GM19397 (cell line): Measurements from ENCODE around the gene ME1.
"Not testable (repeated sequence)": the region's sequence is repeated elsewhere in the genome, so short reads cannot be mapped to it uniquely, and the experiment has no call there.

Source experiments
- ATAC-seq: cut with Tn5 transposase; IDR thresholded peaks from one replicate; pipeline ENCODE4 v1.9.1; 2021; ENCODE audit warnings: mild to moderate bottlenecking, moderate library complexity; ENCODE audit not compliant: unreplicated experiment

ME1 gene

DNA sequence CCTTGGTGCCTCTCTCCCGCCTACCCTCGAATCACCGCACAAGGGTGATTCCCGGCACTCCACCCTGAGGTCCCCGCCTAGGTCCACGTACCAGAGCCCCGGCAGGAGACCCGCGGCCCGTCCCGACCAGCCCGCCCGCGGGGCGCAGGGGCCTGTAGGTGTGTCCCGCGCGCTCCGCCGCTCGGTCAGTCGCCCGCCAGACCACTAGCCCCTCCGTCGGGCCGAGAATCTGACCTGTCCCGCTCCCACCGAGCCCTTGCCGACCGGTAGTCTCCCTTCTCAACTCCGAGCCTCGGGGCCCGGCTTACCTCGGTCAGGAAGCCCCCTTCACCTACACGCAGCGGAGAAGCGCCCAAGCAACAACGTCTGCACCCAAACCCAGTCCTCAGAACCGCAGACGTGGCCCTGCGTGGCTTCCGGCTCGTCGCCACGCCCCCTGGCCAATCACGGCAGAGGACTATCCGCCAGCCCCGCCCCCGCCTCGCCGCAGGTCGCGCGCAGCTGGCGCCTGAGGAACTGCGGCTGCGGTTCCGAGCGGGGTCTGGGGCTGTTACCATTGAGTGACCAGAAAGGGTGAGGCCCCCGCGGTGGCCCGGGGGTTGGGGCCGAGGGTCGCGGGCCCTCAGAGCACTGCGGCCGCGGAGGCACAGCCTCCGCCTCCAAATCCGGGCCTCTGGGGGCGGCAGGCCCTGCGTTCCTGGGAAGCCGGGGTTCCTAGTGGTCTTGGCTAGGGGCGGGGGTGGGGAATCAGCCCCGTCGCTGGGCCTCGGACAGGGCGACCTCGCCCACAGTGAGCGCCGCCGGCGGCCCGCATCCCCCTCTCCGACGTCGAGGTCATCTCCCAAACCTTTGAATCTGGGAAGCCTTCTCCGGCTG lies 237.7 kb downstream of the ME1 start, which contains the start of the genes PGM3 and RWDD2A:
Gene PGM3 (minus strand): TSS at position 395 of the 876 bp plus-strand sequence. CDS start 2,253 bp downstream, outside the sequence.
Gene RWDD2A (plus strand): TSS at position 487 of the 876 bp plus-strand sequence. CDS start 1,095 bp downstream, outside the sequence.
- ATAC-seq, result peak; percentile 96

DNA sequence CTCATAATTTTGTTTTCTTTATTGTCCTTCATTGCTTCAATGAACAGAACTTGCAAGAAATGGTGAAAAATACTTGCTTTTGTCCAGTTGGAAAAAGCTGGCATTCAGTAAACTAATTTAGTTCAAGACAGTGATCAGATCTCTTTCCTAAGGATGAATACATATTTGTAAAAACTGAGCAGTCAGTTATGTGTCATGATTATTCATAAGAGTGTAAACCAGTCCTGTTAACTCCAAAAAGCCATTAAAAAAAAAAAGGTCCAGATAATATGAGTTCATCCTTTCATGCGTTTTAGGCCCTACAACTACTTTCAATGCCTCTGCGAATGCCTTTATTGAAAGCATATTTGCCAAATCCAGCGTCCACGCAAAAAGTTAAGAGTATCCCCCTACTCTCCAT lies 238.4 kb downstream of the ME1 start:
- ATAC-seq, result no peak

DNA sequence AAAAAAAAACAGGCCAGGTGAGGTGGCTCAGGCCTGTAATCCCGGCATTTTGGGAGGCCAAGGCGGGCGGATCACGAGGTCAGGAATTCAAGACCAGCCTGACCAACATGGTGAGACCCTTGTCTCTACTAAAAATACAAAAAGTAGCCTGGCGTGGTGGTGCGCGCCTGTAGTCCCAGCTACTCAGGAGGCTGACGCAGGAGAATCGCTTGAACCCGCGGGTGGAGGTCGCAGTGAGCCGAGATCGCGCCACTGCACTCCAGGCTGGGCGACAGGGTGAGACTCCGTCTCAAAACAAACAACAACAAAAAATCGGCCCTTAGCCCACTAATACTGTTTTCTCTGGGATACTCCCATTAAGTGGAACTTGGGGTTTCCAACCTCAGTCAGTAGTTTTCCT lies 238.9 kb downstream of the ME1 start:
- not testable (repeated sequence) for ATAC-seq

DNA sequence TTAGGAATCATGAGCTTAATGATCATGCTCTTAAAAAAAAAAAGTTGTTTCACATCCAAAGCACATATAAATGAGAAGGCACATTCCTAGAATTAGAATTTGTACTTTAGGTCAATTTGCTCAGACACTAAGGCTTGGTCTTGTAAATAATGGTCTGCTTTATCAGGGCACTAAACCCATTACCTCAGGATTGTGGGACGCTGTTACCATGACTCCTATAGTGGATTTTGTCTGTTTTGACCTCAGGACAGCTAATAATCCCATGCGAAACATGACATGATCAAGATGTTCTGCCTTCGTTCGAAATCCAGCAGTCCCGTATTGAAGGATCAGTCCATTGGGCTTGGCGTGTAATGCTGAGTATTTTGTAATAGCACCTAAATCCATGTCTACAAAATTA lies 240.2 kb downstream of the ME1 start:
- no peak for ATAC-seq

DNA sequence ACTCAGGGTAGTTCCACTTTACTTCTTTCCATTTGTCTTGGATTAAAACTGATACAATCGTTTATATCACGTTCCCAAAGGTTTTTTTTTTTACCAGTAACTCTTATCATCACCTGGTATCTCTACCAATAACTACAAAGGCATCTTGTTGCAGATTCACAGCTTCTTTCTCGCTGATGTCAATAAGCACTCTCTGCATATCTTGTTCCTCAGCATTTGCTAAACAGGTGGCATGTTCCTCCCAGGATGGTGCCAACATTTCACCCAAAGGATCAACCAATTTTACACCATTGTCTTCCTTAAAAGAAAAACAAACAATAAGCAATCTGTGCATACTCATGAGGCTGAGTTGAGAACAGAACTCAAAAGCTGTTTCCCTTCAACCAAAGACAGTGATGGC lies 242.3 kb downstream of the ME1 start:
- ATAC-seq, result no peak

DNA sequence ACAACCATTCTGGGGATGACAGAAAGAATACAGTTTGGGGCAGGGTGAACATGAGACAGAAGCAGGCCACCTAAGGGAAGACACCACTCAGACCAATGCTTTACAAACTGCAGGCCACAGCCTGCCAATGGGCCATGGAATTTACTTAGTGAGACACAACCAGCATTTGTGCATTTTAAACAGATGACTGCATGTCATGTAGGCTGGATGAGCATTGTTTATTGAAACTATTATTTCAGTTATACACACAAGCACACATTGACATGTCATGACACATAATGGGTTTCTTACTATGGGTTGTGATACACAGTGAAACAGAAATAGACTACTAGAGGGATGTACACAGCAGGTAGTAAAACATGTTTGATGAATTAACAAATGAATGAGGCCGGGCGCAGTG lies 245.8 kb downstream of the ME1 start:
- ATAC-seq, result no peak

DNA sequence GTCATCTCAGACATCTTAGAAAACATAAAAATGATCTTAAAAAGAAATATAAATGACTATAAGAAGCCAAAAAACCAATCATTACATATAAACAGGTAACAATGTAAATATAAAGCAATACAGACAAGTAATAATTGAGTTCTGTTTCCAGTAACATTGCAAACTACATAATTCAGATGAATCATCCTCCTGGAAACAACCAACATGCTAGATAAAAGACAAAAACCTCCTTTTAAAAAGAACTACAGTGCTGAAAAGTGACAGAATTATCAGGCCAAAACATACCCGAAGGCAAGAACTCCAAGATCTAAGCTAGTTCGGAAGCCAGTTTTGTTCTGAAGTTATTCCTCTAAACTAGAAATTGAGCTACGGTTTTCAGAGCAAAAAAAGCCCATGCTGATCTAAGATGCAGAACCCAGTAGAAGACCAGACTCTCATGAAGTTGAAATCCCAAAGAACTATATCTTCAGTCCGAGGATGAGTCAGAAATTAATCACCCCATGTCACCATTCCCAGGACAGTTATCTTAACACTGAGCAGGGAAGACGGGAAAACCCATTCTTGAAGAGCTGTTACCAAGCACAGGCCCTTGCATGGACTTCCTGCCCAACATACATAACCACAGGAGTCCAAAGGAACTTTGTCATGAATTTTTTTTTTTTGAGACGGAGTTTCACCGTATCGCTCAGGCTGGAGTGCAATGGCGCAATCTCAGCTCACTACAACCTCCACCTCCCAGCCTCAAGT lies 247.6 kb downstream of the ME1 start:
- ATAC-seq, result no peak

DNA sequence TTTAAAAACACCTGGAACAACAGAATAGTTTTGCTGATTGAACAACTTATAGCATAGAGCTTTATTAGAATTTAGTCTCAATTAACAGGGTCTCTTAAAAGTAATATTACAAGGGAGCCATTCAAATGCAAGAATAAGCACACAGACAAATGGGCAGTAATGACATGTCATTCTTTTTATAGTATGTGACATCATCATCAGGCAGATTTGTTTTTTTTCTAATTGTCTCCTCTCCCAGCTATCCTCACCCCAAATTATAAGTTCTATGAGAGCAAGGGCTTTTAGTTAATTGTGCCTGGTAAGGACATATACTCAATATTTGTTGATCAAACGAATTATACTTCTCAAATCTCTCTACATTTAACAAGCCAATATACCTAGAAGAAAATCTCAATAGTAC lies 248.7 kb downstream of the ME1 start:
- ATAC-seq, result no peak

DNA sequence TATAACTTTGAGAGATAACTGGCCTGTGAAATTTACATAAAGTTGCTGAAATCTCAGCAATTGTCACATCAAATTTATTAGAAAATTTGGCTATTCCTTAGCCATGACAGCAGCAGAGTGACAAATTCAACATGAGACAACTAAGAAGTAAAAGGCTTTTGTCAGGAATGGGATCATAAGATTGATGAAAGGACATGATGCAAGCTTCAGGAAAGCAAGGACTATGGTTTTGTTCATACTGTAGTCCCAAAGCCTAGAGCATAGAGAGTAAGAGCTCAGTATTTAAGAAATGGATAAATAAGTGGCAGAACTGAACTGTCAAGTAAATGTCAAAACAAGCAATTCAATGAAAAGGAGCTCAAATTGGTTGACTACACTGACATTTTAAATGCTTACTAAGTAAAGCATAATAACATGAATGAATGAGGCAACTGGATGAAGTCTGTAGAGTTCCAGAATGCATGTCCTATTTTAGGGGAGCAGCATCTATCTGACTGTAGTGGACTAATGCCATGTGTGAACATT lies 250.4 kb downstream of the ME1 start:
- no peak for ATAC-seq

DNA sequence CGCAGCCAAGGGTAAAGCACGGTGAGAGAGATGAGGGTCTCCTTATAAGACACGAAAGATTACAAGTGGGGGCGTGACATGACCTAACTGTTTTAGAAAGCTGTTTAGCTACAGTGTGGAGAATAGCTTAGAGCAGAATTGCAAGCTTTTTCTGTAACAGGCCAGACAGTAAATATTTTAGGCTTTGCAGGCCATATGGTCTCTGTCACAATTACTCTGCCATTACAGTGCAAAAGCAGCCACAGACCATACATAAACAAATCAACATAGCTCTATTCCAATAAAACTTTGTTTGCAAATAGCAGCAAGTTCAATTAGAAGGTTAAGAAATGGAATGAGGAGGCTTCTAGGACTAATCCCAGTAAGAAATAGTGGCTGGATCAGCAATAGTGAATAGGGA lies 254.6 kb downstream of the ME1 start:
- no peak for ATAC-seq

DNA sequence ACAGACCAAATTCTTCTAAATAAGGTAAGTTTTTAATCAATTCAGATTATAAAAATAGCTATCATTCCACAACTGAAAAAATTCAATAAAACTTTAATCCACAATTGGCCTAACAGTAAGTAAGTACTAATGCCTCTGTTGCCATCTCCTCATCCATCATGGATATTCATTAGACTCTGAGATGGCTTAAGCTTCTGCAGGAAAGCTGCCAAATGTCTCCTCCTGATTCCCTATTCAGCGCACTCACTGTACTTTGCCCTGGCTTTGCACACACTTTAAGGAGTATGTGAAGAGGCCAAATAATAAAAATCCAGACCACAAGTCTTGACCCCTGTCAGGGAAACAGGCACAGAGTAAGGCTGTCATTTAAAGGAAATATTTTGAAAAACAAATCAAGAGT lies 261.3 kb downstream of the ME1 start:
- no peak for ATAC-seq

DNA sequence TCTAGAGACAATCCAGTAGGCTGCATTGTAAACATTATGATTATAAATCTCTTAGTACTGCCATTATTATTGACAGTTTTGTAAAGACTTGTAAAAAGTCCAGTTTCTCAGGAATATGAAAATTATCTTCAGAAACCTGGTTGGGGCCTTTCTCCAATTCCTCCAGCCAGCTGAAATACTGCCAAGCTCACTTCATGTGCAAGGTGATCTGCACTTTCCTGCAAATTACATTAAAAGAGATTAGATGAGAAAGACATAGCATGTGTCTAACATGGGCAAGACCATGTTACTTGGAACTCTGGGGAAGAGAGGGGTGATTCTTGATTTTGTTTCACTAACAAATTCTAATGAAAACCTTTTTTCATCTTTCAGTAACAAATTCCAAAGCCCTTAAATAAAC lies 261.7 kb downstream of the ME1 start:
- ATAC-seq, result no peak

DNA sequence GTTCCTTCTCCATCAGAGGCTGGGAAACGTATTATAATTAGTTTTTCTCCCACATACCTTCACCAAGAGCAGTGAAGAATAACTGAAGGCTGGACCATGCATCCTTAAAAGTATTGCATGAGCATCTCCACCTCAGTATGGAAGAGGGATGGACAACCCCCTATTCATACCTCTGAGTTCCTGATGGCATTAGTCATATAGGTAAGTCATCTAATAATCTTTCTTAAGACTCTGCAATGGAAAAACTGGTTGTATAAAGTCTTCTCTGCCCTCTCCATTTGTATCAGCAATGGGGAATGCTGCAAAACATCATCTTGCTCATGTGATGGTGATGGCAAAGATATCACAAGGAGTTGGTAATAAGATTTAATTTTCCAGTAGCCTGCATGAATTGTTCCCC lies 262.3 kb downstream of the ME1 start:
- no peak for ATAC-seq

DNA sequence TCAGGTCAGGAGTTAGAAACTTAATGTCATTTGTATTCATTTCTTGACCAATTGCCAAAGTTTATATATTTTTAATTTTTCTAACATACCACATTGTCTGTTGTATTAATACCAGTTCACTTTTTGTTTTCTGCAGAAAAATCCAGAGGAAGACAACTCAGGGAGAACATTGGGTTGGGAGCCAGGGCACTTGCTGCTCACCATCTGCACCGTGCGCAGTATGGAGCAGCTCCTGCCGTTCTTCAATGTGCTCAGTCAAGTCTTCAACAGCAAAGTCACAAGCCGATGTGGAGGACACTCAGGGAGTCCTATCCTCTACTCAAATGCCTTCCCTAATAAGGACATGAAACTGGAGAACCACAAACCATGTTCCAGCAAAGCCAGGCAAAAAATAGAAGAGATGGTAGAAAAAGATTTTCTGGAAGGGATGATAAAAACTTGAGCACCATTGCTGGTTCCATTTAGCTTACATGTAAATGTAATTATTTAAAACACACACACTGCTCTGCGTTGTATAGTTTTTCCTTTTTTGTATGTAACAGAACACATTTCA lies 263.0 kb downstream of the ME1 start:
- no peak for ATAC-seq
